IMR-90 (cell line): Measurements from ENCODE around the gene CHRNA3. TPM values are rescaled to one million over a fixed set of nuclear protein-coding genes. Genes with fewer than 3 reads are reported as not detected.

Experiments used
- ATAC-seq: fragments of 200-7000 bp; cut with Tn5 transposase; 2 replicates; pipeline ENCODE4 v1.9.1; 2020; ENCODE audit warnings: low read depth, mild to moderate bottlenecking, moderate library complexity
- BruUV-seq: library from RNA; stranded (reverse); fragments of 400-500 nt; replicated peaks from 2 replicates; lab custom pipeline; 2021; lab: Mats Ljungman, UMichigan
- CTCF ChIA-PET: fragments of 300-600 bp; formaldehyde crosslinking; extraction: SDS; loops from one replicate; lab custom pipeline; 2021; ENCODE audit warnings: antibody characterized with exemption; lab: Yijun Ruan, JAX
- POLR2A ChIA-PET: fragments of 300-600 bp; sonication (Branson Sonifier 250); formaldehyde crosslinking; loops from one replicate; lab custom pipeline; 2022; ENCODE audit warnings: antibody characterized with exemption; ENCODE audit not compliant: unreplicated experiment; lab: Charles Lee
- DNase-seq: peaks from one replicate; pipeline ENCODE4 v3.0.0; 2013
- H2AFZ ChIP-seq: replicated peaks from 2 replicates; pipeline ENCODE3; 2013; ENCODE audit warnings: low read length, mild to moderate bottlenecking; ENCODE audit not compliant: poor library complexity
- H2AK5ac ChIP-seq: 2 replicates; pipeline ENCODE4 v1.6.1; 2013; ENCODE audit warnings: low read depth, low read length, inconsistent platforms
- H2AK9ac ChIP-seq: replicated peaks from 2 replicates; pipeline ENCODE3; 2013; ENCODE audit warnings: mild to moderate bottlenecking, low read depth, low read length, moderate library complexity; ENCODE audit not compliant: poor library complexity
- H2BK120ac ChIP-seq: 2 replicates; pipeline ENCODE4 v1.6.1; 2013; ENCODE audit warnings: low read depth, low read length, inconsistent platforms
- H2BK15ac ChIP-seq: 3 replicates; pipeline ENCODE4 v1.6.1; 2013; ENCODE audit warnings: low read depth, low read length, inconsistent platforms
- H2BK20ac ChIP-seq: 2 replicates; pipeline ENCODE4 v1.6.1; 2013; ENCODE audit warnings: low read depth, mild to moderate bottlenecking, inconsistent platforms, low read length, moderate library complexity
- H2BK5ac ChIP-seq: 2 replicates; pipeline ENCODE4 v1.6.1; 2013; ENCODE audit warnings: mild to moderate bottlenecking, low read depth, low read length, inconsistent platforms; ENCODE audit not compliant: poor library complexity, severe bottlenecking
- H3K14ac ChIP-seq: replicated peaks from 2 replicates; pipeline ENCODE4 v1.6.1; 2013; ENCODE audit warnings: low read depth, low read length, inconsistent platforms
- H3K18ac ChIP-seq: 2 replicates; pipeline ENCODE4 v1.6.1; 2013; ENCODE audit warnings: low read depth, low read length, control low read depth
- H3K23ac ChIP-seq: 2 replicates; pipeline ENCODE4 v1.6.1; 2013; ENCODE audit warnings: low read depth, low read length, inconsistent platforms
- H3K27ac ChIP-seq: 2 replicates; pipeline ENCODE4 v1.5.1; 2013; ENCODE audit warnings: mild to moderate bottlenecking, control low read depth, low read length; ENCODE audit not compliant: insufficient read depth
- H3K27me3 ChIP-seq: 2 replicates; pipeline ENCODE4 v1.6.1; 2013; ENCODE audit warnings: low read length; ENCODE audit not compliant: control insufficient read depth, insufficient read depth
- H3K36me3 ChIP-seq: 2 replicates; pipeline ENCODE4 v1.6.1; 2013; ENCODE audit warnings: low read length, mixed read lengths; ENCODE audit not compliant: control insufficient read depth, insufficient read depth
- H3K4ac ChIP-seq: 2 replicates; pipeline ENCODE4 v1.6.1; 2013; ENCODE audit warnings: low read depth, low read length, inconsistent platforms
- H3K4me1 ChIP-seq: 2 replicates; pipeline ENCODE4 v1.6.1; 2013; ENCODE audit warnings: low read length, mixed read lengths; ENCODE audit not compliant: control insufficient read depth, insufficient read depth
- H3K4me2 ChIP-seq: 2 replicates; pipeline ENCODE4 v1.6.1; 2013; ENCODE audit warnings: low read depth, mild to moderate bottlenecking, control low read depth, low read length, moderate library complexity
- H3K4me3 ChIP-seq: 2 replicates; pipeline ENCODE4 v1.5.1; 2013; ENCODE audit warnings: low read depth, mild to moderate bottlenecking, control low read depth, low read length, moderate library complexity; ENCODE audit not compliant: insufficient read depth
- H3K56ac ChIP-seq: 2 replicates; pipeline ENCODE4 v1.6.1; 2013; ENCODE audit warnings: low read length, inconsistent platforms; ENCODE audit not compliant: insufficient read depth; ENCODE audit errors: extremely low read depth
- H3K79me1 ChIP-seq, 2 experiments: 2 replicates each; pipeline ENCODE4 v1.6.1; 2013; ENCODE audit warnings: low read length in 2 of 2, inconsistent platforms in 1 of 2, low read depth in 1 of 2
- H3K9ac ChIP-seq: 2 replicates; pipeline ENCODE4 v1.6.1; 2013; ENCODE audit warnings: low read depth, low read length, control low read depth
- H3K9me1 ChIP-seq: 2 replicates; pipeline ENCODE4 v1.6.1; 2013; ENCODE audit warnings: low read length, inconsistent platforms; ENCODE audit not compliant: insufficient read depth
- H3K9me3 ChIP-seq: 2 replicates; pipeline ENCODE4 v1.6.1; 2013; ENCODE audit warnings: low read length; ENCODE audit not compliant: control insufficient read depth, insufficient read depth
- H4K20me1 ChIP-seq: 2 replicates; pipeline ENCODE4 v1.6.1; 2013; ENCODE audit warnings: low read length, inconsistent platforms; ENCODE audit not compliant: insufficient read depth
- H4K5ac ChIP-seq: 2 replicates; pipeline ENCODE4 v1.6.1; 2013; ENCODE audit warnings: mild to moderate bottlenecking, low read depth, low read length, control low read depth
- H4K8ac ChIP-seq, 2 experiments: 2 replicates each; pipeline ENCODE4 v1.6.1; 2013; ENCODE audit warnings: low read depth in 2 of 2, low read length in 2 of 2, control low read depth in 1 of 2, inconsistent platforms in 1 of 2
- H4K91ac ChIP-seq: 2 replicates; pipeline ENCODE4 v1.6.1; 2013; ENCODE audit warnings: low read depth, low read length, inconsistent platforms; ENCODE audit not compliant: insufficient read depth
- BHLHE40 ChIP-seq: fragments of 150-350 bp; IDR thresholded peaks from 2 replicates; pipeline ENCODE4 v1.6.1; 2016; ENCODE audit warnings: mild to moderate bottlenecking, low read depth, low read length
- CEBPB ChIP-seq: IDR thresholded peaks from 2 replicates; pipeline ENCODE4 v1.6.1; 2012; ENCODE audit warnings: low read depth, low read length, improper control_type of control experiment
- CHD1 ChIP-seq: IDR thresholded peaks from 2 replicates; pipeline ENCODE4 v1.6.1; 2012; ENCODE audit warnings: low read depth, low read length, improper control_type of control experiment
- CTCF ChIP-seq: conservative IDR thresholded peaks from 2 replicates; pipeline ENCODE4 v1.5.1; 2012; ENCODE audit warnings: mild to moderate bottlenecking, low read depth, low read length, improper control_type of control experiment
- ELK1 ChIP-seq: fragments of 150-350 bp; IDR thresholded peaks from 2 replicates; pipeline ENCODE4 v1.6.1; 2016; ENCODE audit warnings: low read depth, mild to moderate bottlenecking, low read length, moderate library complexity, borderline replicate concordance
- FOS ChIP-seq: fragments of 150-350 bp; IDR thresholded peaks from 2 replicates; pipeline ENCODE4 v1.6.1; 2016; ENCODE audit warnings: low read depth, low read length
- MAFK ChIP-seq: IDR thresholded peaks from 2 replicates; pipeline ENCODE4 v1.6.1; 2012; ENCODE audit warnings: low read depth, low read length, improper control_type of control experiment
- MAZ ChIP-seq: IDR thresholded peaks from 2 replicates; pipeline ENCODE4 v1.6.1; 2012; ENCODE audit warnings: low read depth, mild to moderate bottlenecking, low read length, improper control_type of control experiment, moderate library complexity, borderline replicate concordance
- MXI1 ChIP-seq: IDR thresholded peaks from 2 replicates; pipeline ENCODE4 v1.6.1; 2012; ENCODE audit warnings: low read depth, mild to moderate bottlenecking, low read length, moderate library complexity, borderline replicate concordance
- NFE2L2 ChIP-seq: fragments of 150-350 bp; IDR thresholded peaks from 2 replicates; pipeline ENCODE4 v1.6.1; 2016; ENCODE audit warnings: low read depth, mild to moderate bottlenecking, low read length
- POLR2A ChIP-seq: IDR thresholded peaks from 2 replicates; pipeline ENCODE4 v1.6.1; 2012; ENCODE audit warnings: mild to moderate bottlenecking, low read depth, low read length
- RAD21 ChIP-seq: IDR thresholded peaks from 2 replicates; pipeline ENCODE4 v1.6.1; 2012; ENCODE audit warnings: low read length, improper control_type of control experiment
- RCOR1 ChIP-seq: IDR thresholded peaks from 2 replicates; pipeline ENCODE4 v1.6.1; 2012; ENCODE audit warnings: mild to moderate bottlenecking, low read length, improper control_type of control experiment; ENCODE audit not compliant: insufficient replicate concordance
- RFX5 ChIP-seq: IDR thresholded peaks from 2 replicates; pipeline ENCODE4 v1.8.0; 2012; ENCODE audit warnings: low read depth, mild to moderate bottlenecking, low read length, moderate library complexity
- SMC3 ChIP-seq: fragments of 150-350 bp; IDR thresholded peaks from 2 replicates; pipeline ENCODE4 v1.6.1; 2016; ENCODE audit warnings: low read depth, mild to moderate bottlenecking, antibody characterized with exemption, low read length, moderate library complexity
- WGBS, 2 experiments: methylation state at CpG; one replicate each; pipeline versions ENCODE4 v1.1.5 to v1.1.7; 2013; ENCODE audit warnings: missing lambda C conversion rate in 2 of 2; ENCODE audit not compliant: insufficient read length in 1 of 2; ENCODE audit errors: extremely low coverage in 2 of 2; 5-methylcytosine and 5-hydroxymethylcytosine counted together
- dilution Hi-C: fragments of 300-500 bp; cut with HindIII; formaldehyde crosslinking; loops from one replicate; pipeline ENCODE4 v1.14.3; 2018; ENCODE audit warnings: low sequenced_read_pairs; ENCODE audit not compliant: unreplicated experiment
- in situ Hi-C: fragments of 300-500 bp; cut with MboI; formaldehyde crosslinking; loops from 3 replicates; pipeline ENCODE4 v1.14.3; 2019; ENCODE audit warnings: low sequenced_read_pairs, inconsistent platforms, mixed read lengths
- intact Hi-C: fragments of 100-400 bp; cut with micrococcal nuclease; formaldehyde crosslinking; loops from 2 replicates; pipeline ENCODE4 v1.10.0; 2022
- polyA plus RNA-seq, 3 experiments: library from polyadenylated mRNA; depleted of rRNA; stranded (reverse); fragments of >200 nt; gene quantifications; 2 replicates each; pipeline ENCODE4 v1.2.3, GENCODE V29; 2012; ENCODE audit warnings: low replicate concordance in 1 of 3
- total RNA-seq: library from RNA; depleted of rRNA; stranded (reverse); fragments of >200 nt; gene quantifications from 2 replicates; pipeline ENCODE4 v1.2.3, GENCODE V29; 2012
- TF ChIP-seq, protein P1 (sequence below): fragments of 150-350 bp; IDR thresholded peaks from 2 replicates; pipeline ENCODE4 v1.6.1; 2017; ENCODE audit warnings: mild to moderate bottlenecking, antibody characterized with exemption, low read length, low read depth

CHRNA3 gene
- total and polyA plus RNA-seq, 2 of the 4 experiments (the other 2 are of a cell fraction): not detected

DNA sequence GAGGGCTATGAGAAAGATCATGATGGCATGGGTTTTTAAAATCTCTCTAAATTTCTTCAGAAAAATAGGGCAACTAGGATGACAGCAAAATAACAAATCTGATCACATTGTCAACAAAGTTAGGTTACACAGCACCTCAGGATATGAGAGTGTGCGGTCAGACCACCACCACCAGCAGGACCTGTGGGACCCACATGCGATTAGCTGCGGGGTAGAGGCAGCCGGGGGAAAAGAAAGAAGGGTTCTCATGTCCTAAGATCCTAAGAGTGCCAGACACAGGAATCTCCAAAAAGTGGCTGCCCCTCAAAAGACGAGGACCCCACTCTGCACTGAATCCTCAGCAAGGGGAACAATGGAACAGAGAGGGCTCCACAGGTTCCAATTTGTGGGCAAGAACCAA is 15.6 kb downstream of the CHRNA3 start:
- peaks cover 4% of the 10 kb centered on the region; the same call in 1 of the 2 replicates for H3K27me3 ChIP-seq
- H3K4me2 ChIP-seq: no peak overlapping the region
- no peak overlapping the region for H3K9ac ChIP-seq
- TF ChIP-seq ELK1 (no peak), FOS (no peak), BHLHE40 (no peak), MAZ (no peak), CEBPB (no peak), NFE2L2 (no peak), SMC3 (no peak), MAFK (no peak), CHD1 (no peak), POLR2A (no peak), RFX5 (no peak), RAD21 (no peak), RCOR1 (no peak), MXI1 (no peak), CTCF (no peak)
- TF ChIP-seq, protein P1, sequence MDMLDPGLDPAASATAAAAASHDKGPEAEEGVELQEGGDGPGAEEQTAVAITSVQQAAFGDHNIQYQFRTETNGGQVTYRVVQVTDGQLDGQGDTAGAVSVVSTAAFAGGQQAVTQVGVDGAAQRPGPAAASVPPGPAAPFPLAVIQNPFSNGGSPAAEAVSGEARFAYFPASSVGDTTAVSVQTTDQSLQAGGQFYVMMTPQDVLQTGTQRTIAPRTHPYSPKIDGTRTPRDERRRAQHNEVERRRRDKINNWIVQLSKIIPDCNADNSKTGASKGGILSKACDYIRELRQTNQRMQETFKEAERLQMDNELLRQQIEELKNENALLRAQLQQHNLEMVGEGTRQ: no peak
- H3K27ac ChIP-seq: no peak overlapping the region
- no peak overlapping the region for H3K4me3 ChIP-seq
- in situ Hi-C loops: no loop called here
- no peaks in the 10 kb centered on the region for H4K20me1 ChIP-seq
- no peak overlapping the region for H3K14ac ChIP-seq
- H3K9me3 ChIP-seq: no peaks in the 10 kb centered on the region
- H3K18ac ChIP-seq: no peak overlapping the region
- CTCF ChIA-PET: no interaction called here
- no peak overlapping the region for H2AK5ac ChIP-seq
- no peak overlapping the region for H2BK120ac ChIP-seq
- no peak for ATAC-seq
- no peaks in the 10 kb centered on the region for H3K4me1 ChIP-seq
- POLR2A ChIA-PET: no interaction called here
- H2AFZ ChIP-seq: no peak overlapping the region
- no peak overlapping the region for H3K4ac ChIP-seq
- no peak overlapping the region for H2AK9ac ChIP-seq
- no peak overlapping the region for H2BK5ac ChIP-seq
- H3K9me1 ChIP-seq: no peaks in the 10 kb centered on the region
- no peak overlapping the region for H2BK15ac ChIP-seq
- H2BK20ac ChIP-seq: no peak overlapping the region
- no peak overlapping the region for H4K5ac ChIP-seq
- H3K36me3 ChIP-seq: no peaks in the 10 kb centered on the region
- no TSS peak for BruUV-seq
- no CpG with 5 or more reads among the region's 5 CpGs for WGBS, 2 experiments
- no peak overlapping the region for H4K8ac ChIP-seq
- no peak overlapping the region for H3K23ac ChIP-seq
- dilution Hi-C loops: no loop called here
- H3K56ac ChIP-seq: no peak overlapping the region
- intact Hi-C loops: no loop called here
- H3K79me1 ChIP-seq: no peaks in the 10 kb centered on the region
- no peak for DNase-seq
- no peak overlapping the region for H4K91ac ChIP-seq
